Tibial nerve (tissue), 4 donors: ENCODE results near the gene ZNF318. TPM values are rescaled to one million over a fixed set of nuclear protein-coding genes. Genes with fewer than 3 reads are reported as not detected.

Experiments
- DNase-seq, 2 donors: peaks; one replicate each; pipeline ENCODE4 v3.0.0-alpha.2; 2019; ENCODE audit warnings: low spot score in 2 of 2
- H3K27ac ChIP-seq, 4 donors: fragments of 200-600 bp; sonication (generic) in 3 of 4; one replicate each; pipeline ENCODE4 v1.5.1; 2017 to 2019; ENCODE audit warnings: mild to moderate bottlenecking in 1 of 4
- H3K27me3 ChIP-seq, 2 donors: fragments of 200-600 bp; sonication (generic) in 1 of 2; one replicate each; pipeline versions ENCODE4 v1.5.1 to v1.6.0; 2017 to 2019
- H3K36me3 ChIP-seq, 3 donors: fragments of 200-600 bp; sonication (generic); one replicate each; pipeline ENCODE4 v1.5.1; 2018 to 2019
- H3K4me1 ChIP-seq, 4 donors: fragments of 200-600 bp; sonication (generic) in 3 of 4; one replicate each; pipeline ENCODE4 v1.5.1; 2017 to 2019
- H3K4me3 ChIP-seq, 4 donors: fragments of 200-600 bp; sonication (generic) in 3 of 4; one replicate each; pipeline ENCODE4 v1.5.1; 2017 to 2019; ENCODE audit warnings: mild to moderate bottlenecking in 1 of 4, moderate library complexity in 1 of 4
- H3K9me3 ChIP-seq, 4 donors: fragments of 200-600 bp; sonication (generic) in 3 of 4; one replicate each; pipeline ENCODE4 v1.5.1; 2017 to 2019
- EP300 ChIP-seq, 2 donors: sonication (generic); formaldehyde crosslinking; IDR thresholded peaks; one replicate each; pipeline ENCODE4 v1.6.1; 2017; ENCODE audit warnings: antibody characterized with exemption in 2 of 2, mild to moderate bottlenecking in 1 of 2
- POLR2A ChIP-seq, 2 donors: fragments of 450-650 bp; IDR thresholded peaks; one replicate each; pipeline ENCODE4 v1.6.1; 2017; ENCODE audit warnings: antibody characterized with exemption in 2 of 2, mild to moderate bottlenecking in 2 of 2, moderate library complexity in 2 of 2
- WGBS, 2 donors: methylation state at CpG; one replicate each; pipeline ENCODE4 v1.1.5; 2018; 5-methylcytosine and 5-hydroxymethylcytosine counted together
- total RNA-seq, 4 donors: library from RNA; depleted of rRNA; stranded (reverse); fragments of >200 nt; gene quantifications; one replicate each; pipeline ENCODE4 v1.1.0, GENCODE V29; 2016
- TF ChIP-seq, protein P1 (sequence below), 5 experiments: fragments of 200-600 bp in 3 of 5; fragments of 450-650 bp in 2 of 5; sonication (generic) in 3 of 5; IDR thresholded peaks; one replicate each; pipeline ENCODE4 v1.5.1; 2016 to 2019; ENCODE audit warnings: antibody characterized with exemption in 5 of 5, mild to moderate bottlenecking in 3 of 5, moderate library complexity in 2 of 5

Gene ZNF318
- total RNA-seq, 4 donors from 2014 or later, result 18.4 to 26.4 (median 22.9) TPM

DNA sequence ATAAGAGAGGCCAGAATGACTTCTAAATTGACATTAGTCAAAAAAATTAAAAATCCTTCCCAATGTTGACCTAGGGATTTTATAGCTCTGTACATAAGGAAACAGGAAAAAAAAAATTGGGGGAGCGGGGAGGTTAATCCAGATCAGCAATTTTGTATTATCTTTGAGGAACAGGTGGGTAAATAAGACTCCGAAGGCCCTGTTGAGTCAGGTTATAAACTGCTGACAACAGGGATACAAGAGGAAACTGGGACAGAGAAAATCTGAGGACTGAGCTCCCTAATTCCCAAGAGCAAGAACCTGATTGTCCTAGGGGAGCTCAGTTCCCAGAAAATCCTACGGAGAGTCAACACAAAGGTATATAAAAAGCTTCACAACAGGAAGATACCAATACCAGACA lies 34.0 kb downstream of the ZNF318 start:
- H3K27ac ChIP-seq, result no peak overlapping the region
- 89 to 94% methylated on average over 3 of the region's 3 CpGs for WGBS, 2 donors

GRCh38 chr6:43334466-43335095 lies 34.9 kb downstream of the ZNF318 start:
- Histone ChIP-seq H3K4me1 (peaks cover 0 to 10% (median 1%) of the 10 kb centered on the region in 4 donors), H3K27me3 (no peaks in the 10 kb centered on the region), H3K27ac (no peak overlapping the region), H3K36me3 (peaks cover 0 to 38% (median 0%) of the 10 kb centered on the region in 3 donors), H3K9me3 (no peaks in the 10 kb centered on the region), H3K4me3 (no peak overlapping the region)
- TF ChIP-seq POLR2A (IDR thresholded peaks at IDR 0.05), result no peak
- TF ChIP-seq, protein P1, sequence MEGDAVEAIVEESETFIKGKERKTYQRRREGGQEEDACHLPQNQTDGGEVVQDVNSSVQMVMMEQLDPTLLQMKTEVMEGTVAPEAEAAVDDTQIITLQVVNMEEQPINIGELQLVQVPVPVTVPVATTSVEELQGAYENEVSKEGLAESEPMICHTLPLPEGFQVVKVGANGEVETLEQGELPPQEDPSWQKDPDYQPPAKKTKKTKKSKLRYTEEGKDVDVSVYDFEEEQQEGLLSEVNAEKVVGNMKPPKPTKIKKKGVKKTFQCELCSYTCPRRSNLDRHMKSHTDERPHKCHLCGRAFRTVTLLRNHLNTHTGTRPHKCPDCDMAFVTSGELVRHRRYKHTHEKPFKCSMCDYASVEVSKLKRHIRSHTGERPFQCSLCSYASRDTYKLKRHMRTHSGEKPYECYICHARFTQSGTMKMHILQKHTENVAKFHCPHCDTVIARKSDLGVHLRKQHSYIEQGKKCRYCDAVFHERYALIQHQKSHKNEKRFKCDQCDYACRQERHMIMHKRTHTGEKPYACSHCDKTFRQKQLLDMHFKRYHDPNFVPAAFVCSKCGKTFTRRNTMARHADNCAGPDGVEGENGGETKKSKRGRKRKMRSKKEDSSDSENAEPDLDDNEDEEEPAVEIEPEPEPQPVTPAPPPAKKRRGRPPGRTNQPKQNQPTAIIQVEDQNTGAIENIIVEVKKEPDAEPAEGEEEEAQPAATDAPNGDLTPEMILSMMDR (IDR thresholded peaks at IDR 0.05), result peak in 3 of 5 experiments; percentile 15 to 56 (median 17)
- WGBS, 2 donors, result 20 to 31% methylated on average over 2 of the region's 2 CpGs
- no peak for DNase-seq

More for the DNA sequence above, 34.0 kb downstream of the ZNF318 start:
- TF ChIP-seq, protein P1 (IDR thresholded peaks at IDR 0.05), result no peak
- TF ChIP-seq EP300 (IDR thresholded peaks at IDR 0.05) (no peak), POLR2A (IDR thresholded peaks at IDR 0.05) (no peak)
- DNase-seq, result no peak
- Histone ChIP-seq H3K27me3 (no peaks in the 10 kb centered on the region), H3K4me1 (peaks cover 0 to 10% (median 1%) of the 10 kb centered on the region in 4 donors), H3K36me3 (peaks cover 0 to 46% (median 0%) of the 10 kb centered on the region in 3 donors), H3K4me3 (no peak overlapping the region), H3K9me3 (no peaks in the 10 kb centered on the region)

- no peaks in the 10 kb centered on the region for H3K9me3 ChIP-seq
- peaks cover 0 to 10% (median 1%) of the 10 kb centered on the region in 4 donors for H3K4me1 ChIP-seq
- no peak overlapping the region for H3K4me3 ChIP-seq
- peaks cover 0 to 36% (median 0%) of the 10 kb centered on the region in 3 donors for H3K36me3 ChIP-seq
- DNase-seq, result no peak
- no peaks in the 10 kb centered on the region for H3K27me3 ChIP-seq
- no peak overlapping the region for H3K27ac ChIP-seq
- 71 to 73% methylated on average over 4 of the region's 4 CpGs for WGBS, 2 donors
- TF ChIP-seq EP300 (IDR thresholded peaks at IDR 0.05), result no peak
- TF ChIP-seq POLR2A (IDR thresholded peaks at IDR 0.05), result no peak
- TF ChIP-seq, protein P1 (IDR thresholded peaks at IDR 0.05), result no peak
These were observed 37.6 kb downstream of the ZNF318 start for GRCh38 chr6:43331891-43332290.

DNA sequence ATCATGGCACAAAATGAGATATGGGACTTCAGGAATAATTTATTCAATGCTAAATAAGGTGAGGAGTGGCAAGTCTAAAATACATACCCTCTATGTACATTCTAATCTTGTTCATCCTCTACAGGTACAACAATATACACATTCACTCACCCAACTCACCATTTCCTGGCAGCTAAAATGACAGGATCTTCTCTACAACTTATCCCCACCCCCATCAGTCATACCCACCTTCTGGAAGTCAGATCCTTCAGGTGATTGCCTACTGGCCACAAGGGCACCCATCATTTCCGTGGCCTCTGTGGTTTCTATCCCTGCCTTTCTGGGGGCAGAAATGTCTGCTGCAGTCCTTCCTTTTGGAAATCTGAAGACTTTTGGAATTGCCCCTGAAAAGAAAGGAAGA lies 38.0 kb downstream of the ZNF318 start:
- no peaks in the 10 kb centered on the region for H3K9me3 ChIP-seq
- peaks cover 0 to 10% (median 1%) of the 10 kb centered on the region in 4 donors for H3K4me1 ChIP-seq
- WGBS, 2 donors, result 81 to 89% methylated on average over 1 of the region's 1 CpG
- no peak overlapping the region for H3K4me3 ChIP-seq
- no peak for DNase-seq
- TF ChIP-seq EP300 (IDR thresholded peaks at IDR 0.05) (no peak), POLR2A (IDR thresholded peaks at IDR 0.05) (no peak)
- TF ChIP-seq, protein P1 (IDR thresholded peaks at IDR 0.05), result no peak
- no peak overlapping the region for H3K27ac ChIP-seq
- H3K27me3 ChIP-seq, result no peaks in the 10 kb centered on the region
- peaks cover 0 to 40% (median 0%) of the 10 kb centered on the region in 3 donors for H3K36me3 ChIP-seq

- no peak for DNase-seq
- Histone ChIP-seq H3K9me3 (no peaks in the 10 kb centered on the region), H3K4me3 (no peak overlapping the region), H3K27me3 (no peaks in the 10 kb centered on the region), H3K4me1 (no peaks in the 10 kb centered on the region), H3K27ac (no peak overlapping the region), H3K36me3 (peaks cover 0 to 62% (median 0%) of the 10 kb centered on the region in 3 donors)
- TF ChIP-seq EP300 (IDR thresholded peaks at IDR 0.05), result no peak
- no peak for TF ChIP-seq POLR2A (IDR thresholded peaks at IDR 0.05)
- TF ChIP-seq, protein P1 (IDR thresholded peaks at IDR 0.05), result no peak
- WGBS, 2 donors, result 63 to 64% methylated on average over 1 of the region's 1 CpG
These were observed 40.9 kb downstream of the ZNF318 start for GRCh38 chr6:43328528-43328927.
